HepG2 (cell line): ENCODE results near the gene BRCA1. TPM values are rescaled to one million over a fixed set of nuclear protein-coding genes. Genes with fewer than 3 reads are reported as not detected.

Source experiments
- CEBPB ChIP-seq: IDR thresholded peaks from 2 replicates; pipeline ENCODE4 v1.6.1; 2011; ENCODE audit warnings: low read depth, low read length, improper control_type of control experiment, borderline replicate concordance
- GATAD2A ChIP-seq: IDR thresholded peaks from 2 replicates; pipeline ENCODE4 v1.6.1; 2016
- GPBP1L1 ChIP-seq: sonication (generic); formaldehyde crosslinking; IDR thresholded peaks from 2 replicates; pipeline ENCODE4 v1.5.0; 2020; ENCODE audit warnings: mild to moderate bottlenecking, missing genetic modification reagents
- HCFC1 ChIP-seq: fragments of 150-350 bp; IDR thresholded peaks from 2 replicates; pipeline ENCODE4 v1.6.1; 2014; ENCODE audit warnings: low read depth, low read length
- HNRNPH1 ChIP-seq: fragments of 200-400 bp; formaldehyde crosslinking; optimal IDR thresholded peaks from 2 replicates; pipeline ENCODE3; 2017; ENCODE audit warnings: mild to moderate bottlenecking, low read depth, low read length
- HOXA3 ChIP-seq: sonication (generic); formaldehyde crosslinking; IDR thresholded peaks from 2 replicates; pipeline ENCODE4 v1.5.0; 2020; ENCODE audit warnings: missing genetic modification reagents
- HOXA7 ChIP-seq: sonication (generic); formaldehyde crosslinking; IDR thresholded peaks from 2 replicates; pipeline ENCODE4 v1.8.1; 2022; ENCODE audit warnings: mild to moderate bottlenecking, missing genetic modification reagents, moderate library complexity
- MAFF ChIP-seq: IDR thresholded peaks from 2 replicates; pipeline ENCODE4 v1.6.1; 2011; ENCODE audit warnings: low read depth, low read length, improper control_type of control experiment
- MTF1 ChIP-seq: sonication (generic); formaldehyde crosslinking; IDR thresholded peaks from 2 replicates; pipeline ENCODE4 v1.5.0; 2020; ENCODE audit warnings: missing genetic modification reagents
- MYPOP ChIP-seq: sonication (generic); formaldehyde crosslinking; IDR thresholded peaks from 2 replicates; pipeline ENCODE4 v1.8.1; 2023; ENCODE audit warnings: mild to moderate bottlenecking, moderate library complexity, missing genetic modification reagents
- NR0B2 ChIP-seq: sonication (generic); formaldehyde crosslinking; IDR thresholded peaks from 2 replicates; pipeline ENCODE4 v1.4.0; 2020; ENCODE audit warnings: mild to moderate bottlenecking, missing genetic modification reagents
- NR2F2 ChIP-seq: IDR thresholded peaks from 2 replicates; pipeline ENCODE4 v1.6.1; 2012; ENCODE audit warnings: low read depth, inconsistent platforms, borderline replicate concordance
- PITX1 ChIP-seq: sonication (generic); formaldehyde crosslinking; IDR thresholded peaks from 2 replicates; pipeline ENCODE4 v1.5.1; 2020; ENCODE audit warnings: mild to moderate bottlenecking, missing genetic modification reagents
- RARA ChIP-seq: IDR thresholded peaks from 2 replicates; pipeline ENCODE4 v1.6.1; 2016; ENCODE audit warnings: missing genetic modification reagents, missing compliant biosample characterization
- TBX2 ChIP-seq: sonication (generic); formaldehyde crosslinking; IDR thresholded peaks from 2 replicates; pipeline ENCODE4 v1.5.0; 2020; ENCODE audit warnings: missing genetic modification reagents, mild to moderate bottlenecking, borderline replicate concordance
- TBX3 ChIP-seq: fragments of 450-650 bp; IDR thresholded peaks from 2 replicates; pipeline ENCODE4 v1.6.1; 2017; ENCODE audit warnings: antibody characterized with exemption, mild to moderate bottlenecking, inconsistent platforms, borderline replicate concordance
- XRCC5 ChIP-seq: fragments of 200-400 bp; formaldehyde crosslinking; optimal IDR thresholded peaks from 2 replicates; pipeline ENCODE3; 2017; ENCODE audit warnings: mild to moderate bottlenecking, low read length
- ZFP41 ChIP-seq: sonication (generic); formaldehyde crosslinking; IDR thresholded peaks from 2 replicates; pipeline ENCODE4 v1.4.0; 2020; ENCODE audit warnings: mild to moderate bottlenecking, missing genetic modification reagents, borderline replicate concordance
- ZMAT3 ChIP-seq: sonication (generic); formaldehyde crosslinking; conservative IDR thresholded peaks from 2 replicates; pipeline ENCODE4 v1.7.0; 2021; ENCODE audit warnings: missing genetic modification reagents
- ZMAT5 ChIP-seq: sonication (generic); formaldehyde crosslinking; IDR thresholded peaks from 2 replicates; pipeline ENCODE4 v1.5.0; 2020; ENCODE audit warnings: mild to moderate bottlenecking, low read depth, missing genetic modification reagents, borderline replicate concordance
- ZNF292 ChIP-seq: sonication (generic); formaldehyde crosslinking; IDR thresholded peaks from 2 replicates; pipeline ENCODE4 v1.8.1; 2022; ENCODE audit warnings: mild to moderate bottlenecking, low read depth, missing genetic modification reagents, borderline replicate concordance
- ZNF33A ChIP-seq: sonication (generic); formaldehyde crosslinking; IDR thresholded peaks from 2 replicates; pipeline ENCODE4 v1.5.1; 2020; ENCODE audit warnings: missing genetic modification reagents, mild to moderate bottlenecking, moderate library complexity, borderline replicate concordance
- ZNF34 ChIP-seq: sonication (generic); formaldehyde crosslinking; IDR thresholded peaks from 2 replicates; pipeline ENCODE4 v1.4.0; 2020; ENCODE audit warnings: mild to moderate bottlenecking, missing genetic modification reagents, borderline replicate concordance
- ZNF547 ChIP-seq: sonication (generic); formaldehyde crosslinking; IDR thresholded peaks from 2 replicates; pipeline ENCODE4 v1.5.1; 2020; ENCODE audit warnings: mild to moderate bottlenecking, missing genetic modification reagents
- ZNF670 ChIP-seq: sonication (generic); formaldehyde crosslinking; IDR thresholded peaks from 2 replicates; pipeline ENCODE4 v1.8.0; 2022; ENCODE audit warnings: mild to moderate bottlenecking, missing genetic modification reagents, borderline replicate concordance
- ZXDC ChIP-seq: sonication (generic); formaldehyde crosslinking; IDR thresholded peaks from 2 replicates; pipeline ENCODE4 v1.5.0; 2020; ENCODE audit warnings: mild to moderate bottlenecking, missing genetic modification reagents
- polyA plus RNA-seq, 8 experiments: library from polyadenylated mRNA; depleted of rRNA in 3 of 8; stranded (reverse) in 7 of 8; unstranded in 1 of 8; fragments of >200 nt; fragmentation: Illumina TruSeq in 4 of 8; extraction: Trizol in 4 of 8; gene quantifications; 2 replicates each; pipeline versions ENCODE4 v1.2.1 to v1.2.3, GENCODE V29; 2011 to 2016; ENCODE audit warnings: low read depth in 4 of 8, missing spikeins in 1 of 8, mixed read lengths in 1 of 8; ENCODE audit not compliant: insufficient read depth in 1 of 8
- total RNA-seq, 5 experiments: library from RNA; depleted of rRNA; stranded (reverse); fragments of >200 nt; fragmentation: Illumina TruSeq; extraction: Trizol; gene quantifications; 2 replicates each; pipeline ENCODE4 v1.2.3, GENCODE V29; 2016; ENCODE audit warnings: low read depth in 1 of 5

Gene BRCA1
- total and polyA plus RNA-seq, 2 of the 13 experiments (the other 11 are each of a cell fraction or from before 2014, with no cell fraction given) = 13.3 to 37.5 TPM

- TF ChIP-seq MAFF (no peak), NR2F2 (peak; percentile 68; the same call in 1 of the 2 replicates), HOXA7 (CRISPR knock-in tag) (no peak), ZNF670 (CRISPR knock-in tag) (no peak), ZMAT3 (CRISPR knock-in tag) (no peak), ZXDC (CRISPR knock-in tag) (peak; percentile 43; the same call in 1 of the 2 replicates), ZNF34 (CRISPR knock-in tag) (no peak), ZNF33A (no peak), HOXA3 (CRISPR knock-in tag) (0 out of 2 replicates have a peak, but pooled peaks have one; percentile 17), XRCC5 (no peak), PITX1 (no peak), ZNF547 (no peak), ZFP41 (CRISPR knock-in tag) (no peak), HNRNPH1 (no peak), CEBPB (peak; percentile 95), NR0B2 (CRISPR knock-in tag) (no peak), RARA (CRISPR knock-in tag) (no peak), MTF1 (CRISPR knock-in tag) (no peak), TBX2 (0 out of 2 replicates have a peak, but pooled peaks have one; percentile 12), GATAD2A (CRISPR knock-in tag) (peak; percentile 69), GPBP1L1 (CRISPR knock-in tag) (no peak), MYPOP (CRISPR knock-in tag) (no peak), ZMAT5 (CRISPR knock-in tag) (no peak), TBX3 (no peak), ZNF292 (CRISPR knock-in tag) (peak; percentile 58; the same call in 1 of the 2 replicates), HCFC1 (no peak)
Measured at GRCh38 chr17:43040655-43041054, 84.5 kb downstream of the BRCA1 start (continued).
